ENCODE results near the gene MDM2.

- no peak for TF ChIP-seq CTCF (IDR thresholded peaks at IDR 0.05)
- TF ChIP-seq EP300 (IDR thresholded peaks at IDR 0.05): no peak
- TF ChIP-seq POLR2A (IDR thresholded peaks at IDR 0.05): no peak
These were observed 75.2 kb downstream of the MDM2 start for GRCh38 chr12:68883151-68883550.

Measured in tibial nerve (tissue), 4 donors.